Neural progenitor cell (in vitro differentiated cells): ENCODE measurements around the gene IRS1. TPM values are rescaled to one million over a fixed set of nuclear protein-coding genes. Genes with fewer than 3 reads are reported as not detected.
"Not testable (repeated sequence)": the region's sequence is repeated elsewhere in the genome, so short reads cannot be mapped to it uniquely, and the experiment has no call there.

ENCODE experiments used
- DNase-seq: peaks from one replicate; pipeline ENCODE4 v3.0.0-alpha.2; 2016; ENCODE audit warnings: low spot score
- H2AFZ ChIP-seq: fragments of 200-600 bp; sonication (generic); replicated peaks from 2 replicates; pipeline ENCODE4 v1.6.1; 2016; ENCODE audit warnings: antibody characterized with exemption
- H3F3A ChIP-seq: fragments of 200-600 bp; sonication (generic); 2 replicates; pipeline ENCODE4 v1.6.1; 2016; ENCODE audit warnings: antibody characterized with exemption, low read depth
- H3K27ac ChIP-seq: fragments of 200-600 bp; sonication (generic); 2 replicates; pipeline ENCODE4 v1.5.1; 2016; ENCODE audit warnings: mild to moderate bottlenecking
- H3K27me3 ChIP-seq: fragments of 200-600 bp; sonication (generic); 2 replicates; pipeline ENCODE4 v1.6.1; 2016; ENCODE audit warnings: mild to moderate bottlenecking, moderate library complexity
- H3K36me3 ChIP-seq: fragments of 200-600 bp; sonication (generic); 2 replicates; pipeline ENCODE4 v1.5.1; 2016
- H3K4me1 ChIP-seq: fragments of 200-600 bp; sonication (generic); 2 replicates; pipeline ENCODE4 v1.6.1; 2016; ENCODE audit warnings: mixed run types
- H3K4me2 ChIP-seq: fragments of 200-600 bp; sonication (generic); 2 replicates; pipeline ENCODE4 v1.6.1; 2016
- H3K4me3 ChIP-seq: fragments of 200-600 bp; sonication (generic); 2 replicates; pipeline ENCODE4 v1.5.1; 2016
- H3K79me2 ChIP-seq: fragments of 200-600 bp; sonication (generic); 2 replicates; pipeline ENCODE4 v1.6.1; 2016; ENCODE audit warnings: low read depth
- H3K9ac ChIP-seq: fragments of 200-600 bp; sonication (generic); 2 replicates; pipeline ENCODE4 v1.6.1; 2016
- H3K9me3 ChIP-seq: fragments of 200-600 bp; sonication (generic); 2 replicates; pipeline ENCODE4 v1.5.1; 2016; ENCODE audit warnings: low read depth
- H4K20me1 ChIP-seq: fragments of 200-600 bp; sonication (generic); 2 replicates; pipeline ENCODE4 v1.6.1; 2016; ENCODE audit warnings: low read depth
- H3K27ac Mint-ChIP-seq: 3 replicates; pipeline ENCODE4 v1.8.0; 2021; ENCODE audit warnings: mixed read lengths
- H3K27me3 Mint-ChIP-seq: 2 replicates; pipeline ENCODE4 v1.8.0; 2022; ENCODE audit warnings: low read depth, mild to moderate bottlenecking, inconsistent platforms, moderate library complexity, mixed read lengths; ENCODE audit not compliant: insufficient read depth
- H3K36me3 Mint-ChIP-seq: 3 replicates; pipeline ENCODE4 v1.8.0; 2021; ENCODE audit warnings: mixed read lengths
- H3K4me1 Mint-ChIP-seq: 3 replicates; pipeline ENCODE4 v1.8.0; 2021; ENCODE audit warnings: mixed read lengths
- H3K4me3 Mint-ChIP-seq: 3 replicates; pipeline ENCODE4 v1.8.0; 2021; ENCODE audit warnings: mild to moderate bottlenecking, moderate library complexity, mixed read lengths
- H3K9me3 Mint-ChIP-seq: 3 replicates; pipeline ENCODE4 v1.8.0; 2020; ENCODE audit warnings: mixed read lengths
- EZH2 ChIP-seq: fragments of 200-600 bp; sonication (generic); IDR thresholded peaks from 2 replicates; pipeline ENCODE4 v1.6.1; 2017; ENCODE audit warnings: antibody characterized with exemption, mild to moderate bottlenecking, moderate library complexity
- EZH2phosphoT487 ChIP-seq: fragments of 200-600 bp; sonication (generic); IDR thresholded peaks from 2 replicates; pipeline ENCODE4 v1.6.1; 2017; ENCODE audit warnings: antibody characterized with exemption
- total RNA-seq: library from RNA; depleted of rRNA; stranded (reverse); fragments of >200 nt; gene quantifications from 2 replicates; pipeline ENCODE4 v1.2.3, GENCODE V29; 2015; ENCODE audit warnings: low replicate concordance
- TF ChIP-seq, protein P1 (sequence below): fragments of 200-600 bp; sonication (generic); IDR thresholded peaks from 2 replicates; pipeline ENCODE4 v1.5.1; 2017; ENCODE audit warnings: antibody characterized with exemption, mild to moderate bottlenecking

Gene IRS1
- total RNA-seq, 1 donor from 2014 or later, result 8.4 TPM

DNA sequence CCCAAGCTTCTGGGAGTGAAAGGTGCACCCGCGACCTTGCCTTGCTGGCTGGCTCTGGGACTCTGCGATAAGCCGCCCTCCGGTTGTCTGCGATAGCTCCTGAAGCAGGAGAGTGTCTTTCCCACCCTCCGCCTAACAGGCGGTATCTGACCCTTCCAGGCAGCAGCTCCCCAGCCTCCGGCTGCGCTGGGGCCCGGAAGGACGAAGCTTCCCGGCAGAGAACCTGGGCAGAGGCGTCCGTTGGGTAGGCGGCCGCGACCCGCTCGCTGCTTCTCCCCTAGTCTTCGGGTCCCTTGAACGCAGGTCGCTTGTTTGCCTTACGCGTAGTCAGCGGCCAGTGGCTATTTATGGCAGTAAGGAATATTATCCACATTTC lies 35.8 kb upstream of the IRS1 start:
- Histone ChIP-seq H3K27me3 (peaks cover 12% of the 10 kb centered on the region), H3K9ac (no peak overlapping the region), H3K4me1 (peaks cover 8% of the 10 kb centered on the region), H2AFZ (peak overlapping the region; percentile 91), H3K36me3 (no peaks in the 10 kb centered on the region), H3K4me3 (peak overlapping the region; percentile 46), H3K27ac (no peak overlapping the region), H3K4me2 (peak overlapping the region; percentile 70), H4K20me1 (no peaks in the 10 kb centered on the region), H3F3A (peaks cover 11% of the 10 kb centered on the region), H3K9me3 (no peaks in the 10 kb centered on the region), H3K79me2 (peaks cover 16% of the 10 kb centered on the region)
- DNase-seq, result no peak
- peaks cover 16% of the 10 kb centered on the region for H3K4me1 Mint-ChIP-seq
- TF ChIP-seq, protein P1, sequence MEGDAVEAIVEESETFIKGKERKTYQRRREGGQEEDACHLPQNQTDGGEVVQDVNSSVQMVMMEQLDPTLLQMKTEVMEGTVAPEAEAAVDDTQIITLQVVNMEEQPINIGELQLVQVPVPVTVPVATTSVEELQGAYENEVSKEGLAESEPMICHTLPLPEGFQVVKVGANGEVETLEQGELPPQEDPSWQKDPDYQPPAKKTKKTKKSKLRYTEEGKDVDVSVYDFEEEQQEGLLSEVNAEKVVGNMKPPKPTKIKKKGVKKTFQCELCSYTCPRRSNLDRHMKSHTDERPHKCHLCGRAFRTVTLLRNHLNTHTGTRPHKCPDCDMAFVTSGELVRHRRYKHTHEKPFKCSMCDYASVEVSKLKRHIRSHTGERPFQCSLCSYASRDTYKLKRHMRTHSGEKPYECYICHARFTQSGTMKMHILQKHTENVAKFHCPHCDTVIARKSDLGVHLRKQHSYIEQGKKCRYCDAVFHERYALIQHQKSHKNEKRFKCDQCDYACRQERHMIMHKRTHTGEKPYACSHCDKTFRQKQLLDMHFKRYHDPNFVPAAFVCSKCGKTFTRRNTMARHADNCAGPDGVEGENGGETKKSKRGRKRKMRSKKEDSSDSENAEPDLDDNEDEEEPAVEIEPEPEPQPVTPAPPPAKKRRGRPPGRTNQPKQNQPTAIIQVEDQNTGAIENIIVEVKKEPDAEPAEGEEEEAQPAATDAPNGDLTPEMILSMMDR, result no peak
- TF ChIP-seq EZH2phosphoT487, result peak; percentile 33
- peaks cover 7% of the 10 kb centered on the region for H3K36me3 Mint-ChIP-seq
- H3K27me3 Mint-ChIP-seq, result no peaks in the 10 kb centered on the region
- H3K4me3 Mint-ChIP-seq, result peak overlapping the region; percentile 93
- peaks cover 2% of the 10 kb centered on the region for H3K9me3 Mint-ChIP-seq
- H3K27ac Mint-ChIP-seq, result no peak overlapping the region

DNA sequence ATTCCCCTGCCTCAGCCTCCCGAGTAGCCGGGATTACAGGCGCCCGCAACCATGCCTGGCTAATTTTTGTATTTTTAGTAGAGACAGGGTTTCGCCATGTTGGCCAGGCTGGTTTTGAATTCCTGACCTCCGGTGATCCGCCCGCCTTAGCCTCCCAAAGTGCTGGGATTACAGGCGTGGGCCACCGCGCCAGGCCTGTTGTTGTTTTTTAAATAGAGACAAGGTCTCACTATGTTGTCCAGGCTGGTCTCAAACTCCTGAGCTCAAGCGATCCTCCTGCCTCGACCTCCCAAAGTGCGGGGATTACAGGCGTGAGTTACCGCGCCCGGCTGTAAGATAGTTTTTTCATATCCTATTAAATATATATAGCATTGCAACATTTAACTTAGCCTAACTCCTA lies 35.3 kb upstream of the IRS1 start:
- Mint-ChIP-seq H3K4me1 (peaks cover 16% of the 10 kb centered on the region), H3K4me3 (peak overlapping the region; percentile 93)
- not testable (repeated sequence) for H2AFZ ChIP-seq, H3K9me3 Mint-ChIP-seq, H3K27me3 Mint-ChIP-seq, H3K9me3 ChIP-seq, H3K27ac Mint-ChIP-seq, H3K36me3 ChIP-seq, H3K4me3 ChIP-seq, DNase-seq, H4K20me1 ChIP-seq, H3K36me3 Mint-ChIP-seq, H3K27ac ChIP-seq, H3K4me1 ChIP-seq, H3K9ac ChIP-seq
- Histone ChIP-seq H3F3A (peaks cover 11% of the 10 kb centered on the region), H3K79me2 (peaks cover 16% of the 10 kb centered on the region), H3K27me3 (peaks cover 12% of the 10 kb centered on the region), H3K4me2 (peak overlapping the region; percentile 70)

DNA sequence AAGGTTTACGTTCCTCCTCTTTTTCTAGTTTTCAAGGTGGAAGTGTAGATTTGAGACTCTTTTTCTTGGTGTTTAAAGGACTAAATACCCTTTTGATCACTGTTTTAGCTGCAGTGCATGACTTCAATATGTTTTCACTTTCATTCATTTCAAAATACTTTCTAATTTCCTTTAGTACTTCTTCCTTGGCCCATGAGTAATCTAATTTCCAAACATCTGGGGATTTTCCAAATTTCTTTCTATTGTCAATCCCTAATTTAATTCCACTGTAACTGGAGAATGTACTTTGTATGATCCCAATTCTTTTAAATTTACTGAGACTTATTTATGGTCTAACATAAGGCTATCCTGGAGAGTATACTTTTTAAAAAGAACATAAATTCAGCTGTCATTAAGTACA lies 32.4 kb upstream of the IRS1 start:
- Histone ChIP-seq H3K4me2 (no peak overlapping the region), H3K27ac (no peak overlapping the region), H4K20me1 (no peaks in the 10 kb centered on the region), H3K36me3 (no peaks in the 10 kb centered on the region), H3K4me3 (no peak overlapping the region), H3K79me2 (peaks cover 6% of the 10 kb centered on the region), H3K9me3 (no peaks in the 10 kb centered on the region), H3K27me3 (peaks cover 12% of the 10 kb centered on the region), H2AFZ (no peak overlapping the region), H3F3A (peaks cover 11% of the 10 kb centered on the region), H3K9ac (no peak overlapping the region), H3K4me1 (peaks cover 6% of the 10 kb centered on the region)
- H3K27ac Mint-ChIP-seq, result no peak overlapping the region
- TF ChIP-seq EZH2phosphoT487, result no peak
- H3K36me3 Mint-ChIP-seq, result peaks cover 1% of the 10 kb centered on the region
- H3K4me1 Mint-ChIP-seq, result peaks cover 5% of the 10 kb centered on the region
- no peak overlapping the region for H3K4me3 Mint-ChIP-seq
- DNase-seq, result no peak
- H3K27me3 Mint-ChIP-seq, result no peaks in the 10 kb centered on the region
- H3K9me3 Mint-ChIP-seq, result peaks cover 2% of the 10 kb centered on the region

DNA sequence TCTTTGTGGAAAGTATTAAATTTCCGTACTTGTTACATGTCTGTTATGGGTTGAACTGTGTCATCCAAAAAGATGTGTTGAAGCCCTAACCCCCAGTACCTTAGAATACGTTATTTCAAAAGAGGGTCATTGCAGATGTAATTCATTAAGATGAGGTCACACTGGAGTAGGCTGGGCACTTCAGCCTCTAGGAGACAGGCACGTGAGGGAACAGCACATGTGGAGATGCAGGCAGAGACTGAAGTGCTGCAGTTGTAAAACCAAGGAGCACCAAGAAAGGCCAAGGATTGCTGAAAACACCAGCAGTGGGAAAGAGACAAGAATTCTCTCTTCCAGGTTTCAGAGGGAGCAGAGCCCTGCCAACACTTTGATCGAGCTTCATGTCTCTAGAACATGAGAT lies 31.6 kb upstream of the IRS1 start:
- Histone ChIP-seq H3F3A (peaks cover 3% of the 10 kb centered on the region), H4K20me1 (no peaks in the 10 kb centered on the region), H3K27ac (no peak overlapping the region), H3K4me1 (no peaks in the 10 kb centered on the region), H3K9me3 (no peaks in the 10 kb centered on the region), H3K27me3 (peaks cover 12% of the 10 kb centered on the region), H3K4me3 (no peak overlapping the region), H3K9ac (no peak overlapping the region), H2AFZ (no peak overlapping the region), H3K4me2 (no peak overlapping the region), H3K36me3 (no peaks in the 10 kb centered on the region), H3K79me2 (no peaks in the 10 kb centered on the region)
- TF ChIP-seq EZH2phosphoT487, result no peak
- TF ChIP-seq, protein P1, result no peak
- no peak for TF ChIP-seq EZH2
- Mint-ChIP-seq H3K27ac (no peak overlapping the region), H3K4me3 (no peak overlapping the region), H3K27me3 (no peaks in the 10 kb centered on the region), H3K9me3 (peaks cover 2% of the 10 kb centered on the region), H3K36me3 (peaks cover 1% of the 10 kb centered on the region), H3K4me1 (no peaks in the 10 kb centered on the region)
- no peak for DNase-seq
